ENCODE results near the gene MVK. TPM values are rescaled to one million over a fixed set of nuclear protein-coding genes. Genes with fewer than 3 reads are reported as not detected.
A peak's percentile ranks its signal among the peaks of the same experiment; 100 is the strongest.
"Not testable (repeated sequence)": the region's sequence is repeated elsewhere in the genome, so short reads cannot be mapped to it uniquely, and the experiment has no call there.

Gene MVK
- total RNA-seq, 1 donor from 2014 or later, result 13.0 TPM

GRCh38 chr12:109601557-109601956 lies 28.0 kb downstream of the MVK start:
- Histone ChIP-seq H3K9me3 (ENCODE audit: control insufficient read depth in 3 of 3, low read length in 3 of 3) (no peaks in the 10 kb centered on the region), H3K27ac (ENCODE audit: low read depth, low read length) (no peak overlapping the region), H3K36me3 (ENCODE audit: control insufficient read depth in 3 of 3, insufficient read depth in 3 of 3, low read length in 3 of 3) (peaks cover 0 to 3% (median 0%) of the 10 kb centered on the region in 3 donors), H3K4me1 (ENCODE audit: control insufficient read depth in 3 of 3, insufficient read depth in 3 of 3, low read length in 3 of 3) (peaks cover 10 to 13% (median 11%) of the 10 kb centered on the region in 3 donors), H3K4me3 (ENCODE audit: low read length in 3 of 3) (no peak overlapping the region), H3K27me3 (ENCODE audit: control insufficient read depth in 3 of 3, insufficient read depth in 3 of 3, low read length in 3 of 3) (no peaks in the 10 kb centered on the region), H3K9ac (ENCODE audit: low read depth in 1 of 3, low read length in 3 of 3) (no peak overlapping the region)

- H3K9me3 ChIP-seq (ENCODE audit: control insufficient read depth in 3 of 3, low read length in 3 of 3); H3K27ac ChIP-seq (ENCODE audit: low read depth, low read length); H3K4me3 ChIP-seq (ENCODE audit: low read length in 3 of 3); H3K27me3 ChIP-seq (ENCODE audit: control insufficient read depth in 3 of 3, insufficient read depth in 3 of 3, low read length in 3 of 3); H3K36me3 ChIP-seq (ENCODE audit: control insufficient read depth in 3 of 3, insufficient read depth in 3 of 3, low read length in 3 of 3); H3K9ac ChIP-seq (ENCODE audit: low read depth in 1 of 3, low read length in 3 of 3): not testable (repeated sequence)
- peaks cover 13 to 18% (median 17%) of the 10 kb centered on the region in 3 donors for H3K4me1 ChIP-seq (ENCODE audit: control insufficient read depth in 3 of 3, insufficient read depth in 3 of 3, low read length in 3 of 3)
Measured at GRCh38 chr12:109602132-109602531, 28.5 kb downstream of the MVK start.

GRCh38 chr12:109604132-109604585 lies 30.6 kb downstream of the MVK start:
- H3K27me3 ChIP-seq (ENCODE audit: control insufficient read depth in 3 of 3, insufficient read depth in 3 of 3, low read length in 3 of 3), result peaks cover 0 to 2% (median 1%) of the 10 kb centered on the region in 3 donors
- H3K36me3 ChIP-seq (ENCODE audit: control insufficient read depth in 3 of 3, insufficient read depth in 3 of 3, low read length in 3 of 3), result no peaks in the 10 kb centered on the region

GRCh38 chr12:109605016-109605415 lies 31.4 kb downstream of the MVK start:
- Histone ChIP-seq H3K4me3 (ENCODE audit: low read length in 3 of 3) (no peak overlapping the region), H3K4me1 (ENCODE audit: control insufficient read depth in 3 of 3, insufficient read depth in 3 of 3, low read length in 3 of 3) (peaks cover 3 to 9% (median 8%) of the 10 kb centered on the region in 3 donors), H3K27ac (ENCODE audit: low read depth, low read length) (no peak overlapping the region), H3K27me3 (ENCODE audit: control insufficient read depth in 3 of 3, insufficient read depth in 3 of 3, low read length in 3 of 3) (peaks cover 0 to 8% (median 6%) of the 10 kb centered on the region in 3 donors), H3K36me3 (ENCODE audit: control insufficient read depth in 3 of 3, insufficient read depth in 3 of 3, low read length in 3 of 3) (no peaks in the 10 kb centered on the region), H3K9me3 (ENCODE audit: control insufficient read depth in 3 of 3, low read length in 3 of 3) (no peaks in the 10 kb centered on the region), H3K9ac (ENCODE audit: low read depth in 1 of 3, low read length in 3 of 3) (no peak overlapping the region)

More at GRCh38 chr12:109604132-109604585, 30.6 kb downstream of the MVK start:
- Histone ChIP-seq H3K4me1 (ENCODE audit: control insufficient read depth in 3 of 3, insufficient read depth in 3 of 3, low read length in 3 of 3) (peaks cover 3 to 9% (median 8%) of the 10 kb centered on the region in 3 donors), H3K4me3 (ENCODE audit: low read length in 3 of 3) (no peak overlapping the region), H3K9ac (ENCODE audit: low read depth in 1 of 3, low read length in 3 of 3) (no peak overlapping the region), H3K9me3 (ENCODE audit: control insufficient read depth in 3 of 3, low read length in 3 of 3) (no peaks in the 10 kb centered on the region), H3K27ac (ENCODE audit: low read depth, low read length) (no peak overlapping the region)

DNA sequence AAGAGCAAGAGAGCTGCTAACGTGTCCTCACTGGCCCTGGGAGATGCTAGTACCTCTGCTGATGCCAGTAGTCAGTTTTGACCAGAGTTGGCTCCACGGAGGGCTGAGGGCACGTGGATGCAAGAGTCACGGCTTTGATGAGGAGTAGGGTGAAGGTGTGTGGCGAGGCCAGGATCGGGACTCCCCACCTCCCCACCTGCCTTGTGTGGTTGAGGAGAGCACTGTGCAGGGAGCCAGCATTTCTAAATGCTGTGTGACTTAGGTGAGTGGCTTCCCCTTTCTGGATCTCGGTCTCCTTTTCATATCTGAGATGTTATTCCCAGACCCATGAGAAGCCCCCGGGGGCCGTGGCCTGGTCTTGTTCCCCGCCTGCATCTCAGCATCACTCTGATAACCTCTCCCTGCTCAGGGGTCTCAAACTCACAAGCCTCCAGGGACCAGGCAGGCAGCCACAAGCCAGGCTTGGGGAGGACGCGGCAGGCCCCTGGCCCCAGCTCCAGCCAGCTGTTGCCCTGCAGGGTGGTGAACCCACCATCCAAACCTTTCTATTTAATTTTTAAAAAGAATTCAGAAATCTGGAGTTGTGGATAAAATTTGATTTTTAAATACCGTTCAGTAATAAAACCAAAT lies 32.1 kb downstream of the MVK start:
- no peak overlapping the region for H3K9ac ChIP-seq (ENCODE audit: low read depth in 1 of 3, low read length in 3 of 3)
- H3K36me3 ChIP-seq (ENCODE audit: control insufficient read depth in 3 of 3, insufficient read depth in 3 of 3, low read length in 3 of 3), result no peaks in the 10 kb centered on the region
- H3K9me3 ChIP-seq (ENCODE audit: control insufficient read depth in 3 of 3, low read length in 3 of 3), result no peaks in the 10 kb centered on the region
- H3K27ac ChIP-seq (ENCODE audit: low read depth, low read length), result no peak overlapping the region
- H3K27me3 ChIP-seq (ENCODE audit: control insufficient read depth in 3 of 3, insufficient read depth in 3 of 3, low read length in 3 of 3), result peaks cover 0 to 8% (median 6%) of the 10 kb centered on the region in 3 donors
- no peak overlapping the region for H3K4me3 ChIP-seq (ENCODE audit: low read length in 3 of 3)
- peaks cover 3 to 9% (median 8%) of the 10 kb centered on the region in 3 donors for H3K4me1 ChIP-seq (ENCODE audit: control insufficient read depth in 3 of 3, insufficient read depth in 3 of 3, low read length in 3 of 3)

GRCh38 chr12:109606320-109607028 lies 32.9 kb downstream of the MVK start:
- Histone ChIP-seq H3K27ac (ENCODE audit: low read depth, low read length) (peak overlapping the region; percentile 51), H3K4me1 (ENCODE audit: control insufficient read depth in 3 of 3, insufficient read depth in 3 of 3, low read length in 3 of 3) (peaks cover 3 to 9% (median 8%) of the 10 kb centered on the region in 3 donors), H3K9ac (ENCODE audit: low read depth in 1 of 3, low read length in 3 of 3) (peak overlapping the region in 2 of 3 donors; percentile 32 to 57), H3K4me3 (ENCODE audit: low read length in 3 of 3) (peak overlapping the region in 2 of 3 donors; percentile 22 to 40), H3K9me3 (ENCODE audit: control insufficient read depth in 3 of 3, low read length in 3 of 3) (no peaks in the 10 kb centered on the region), H3K36me3 (ENCODE audit: control insufficient read depth in 3 of 3, insufficient read depth in 3 of 3, low read length in 3 of 3) (no peaks in the 10 kb centered on the region), H3K27me3 (ENCODE audit: control insufficient read depth in 3 of 3, insufficient read depth in 3 of 3, low read length in 3 of 3) (peaks cover 4 to 14% (median 13%) of the 10 kb centered on the region in 3 donors)

GRCh38 chr12:109607618-109608017 lies 34.0 kb downstream of the MVK start:
- Histone ChIP-seq H3K9me3 (ENCODE audit: control insufficient read depth in 3 of 3, low read length in 3 of 3) (no peaks in the 10 kb centered on the region), H3K27me3 (ENCODE audit: control insufficient read depth in 3 of 3, insufficient read depth in 3 of 3, low read length in 3 of 3) (peaks cover 8 to 24% (median 19%) of the 10 kb centered on the region in 3 donors)

DNA sequence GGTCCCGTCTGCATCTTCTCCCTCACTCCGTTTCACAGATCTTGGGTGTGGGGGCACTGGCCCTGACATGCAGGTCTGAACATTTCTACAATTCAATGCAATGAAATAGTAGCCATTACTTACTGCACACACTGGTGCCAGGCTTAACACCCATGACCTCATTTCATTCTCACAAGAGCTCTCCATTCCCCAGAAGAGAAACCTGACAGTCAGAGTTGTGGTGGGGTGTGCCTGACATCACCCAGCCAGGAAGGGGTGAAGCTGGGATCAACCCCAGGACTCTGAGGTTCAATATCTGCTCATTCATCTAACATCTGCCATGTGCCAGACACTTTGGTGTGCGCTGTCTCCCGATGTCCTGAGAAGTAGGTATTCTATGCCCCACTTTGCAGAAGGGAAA lies 34.7 kb downstream of the MVK start:
- Histone ChIP-seq H3K9ac (ENCODE audit: low read depth in 1 of 3, low read length in 3 of 3) (no peak overlapping the region), H3K36me3 (ENCODE audit: control insufficient read depth in 3 of 3, insufficient read depth in 3 of 3, low read length in 3 of 3) (no peaks in the 10 kb centered on the region), H3K27me3 (ENCODE audit: control insufficient read depth in 3 of 3, insufficient read depth in 3 of 3, low read length in 3 of 3) (peaks cover 14 to 30% (median 23%) of the 10 kb centered on the region in 3 donors)

More at GRCh38 chr12:109607618-109608017, 34.0 kb downstream of the MVK start:
- H3K4me1 ChIP-seq (ENCODE audit: control insufficient read depth in 3 of 3, insufficient read depth in 3 of 3, low read length in 3 of 3), result peaks cover 3 to 9% (median 8%) of the 10 kb centered on the region in 3 donors
- H3K36me3 ChIP-seq (ENCODE audit: control insufficient read depth in 3 of 3, insufficient read depth in 3 of 3, low read length in 3 of 3), result no peaks in the 10 kb centered on the region
- H3K9ac ChIP-seq (ENCODE audit: low read depth in 1 of 3, low read length in 3 of 3), result no peak overlapping the region
- no peak overlapping the region for H3K27ac ChIP-seq (ENCODE audit: low read depth, low read length)
- no peak overlapping the region for H3K4me3 ChIP-seq (ENCODE audit: low read length in 3 of 3)

GRCh38 chr12:109608793-109609192 lies 35.2 kb downstream of the MVK start:
- H3K27ac ChIP-seq (ENCODE audit: low read depth, low read length), result no peak overlapping the region
- no peaks in the 10 kb centered on the region for H3K9me3 ChIP-seq (ENCODE audit: control insufficient read depth in 3 of 3, low read length in 3 of 3)
- H3K36me3 ChIP-seq (ENCODE audit: control insufficient read depth in 3 of 3, insufficient read depth in 3 of 3, low read length in 3 of 3), result no peaks in the 10 kb centered on the region
- peaks cover 18 to 35% (median 28%) of the 10 kb centered on the region in 3 donors for H3K27me3 ChIP-seq (ENCODE audit: control insufficient read depth in 3 of 3, insufficient read depth in 3 of 3, low read length in 3 of 3)
- peaks cover 3 to 9% (median 8%) of the 10 kb centered on the region in 3 donors for H3K4me1 ChIP-seq (ENCODE audit: control insufficient read depth in 3 of 3, insufficient read depth in 3 of 3, low read length in 3 of 3)
- H3K4me3 ChIP-seq (ENCODE audit: low read length in 3 of 3), result no peak overlapping the region
- H3K9ac ChIP-seq (ENCODE audit: low read depth in 1 of 3, low read length in 3 of 3), result no peak overlapping the region

More for the DNA sequence above, 34.7 kb downstream of the MVK start:
- Histone ChIP-seq H3K9me3 (ENCODE audit: control insufficient read depth in 3 of 3, low read length in 3 of 3) (no peaks in the 10 kb centered on the region), H3K4me3 (ENCODE audit: low read length in 3 of 3) (no peak overlapping the region), H3K27ac (ENCODE audit: low read depth, low read length) (no peak overlapping the region), H3K4me1 (ENCODE audit: control insufficient read depth in 3 of 3, insufficient read depth in 3 of 3, low read length in 3 of 3) (peaks cover 3 to 9% (median 8%) of the 10 kb centered on the region in 3 donors)

DNA sequence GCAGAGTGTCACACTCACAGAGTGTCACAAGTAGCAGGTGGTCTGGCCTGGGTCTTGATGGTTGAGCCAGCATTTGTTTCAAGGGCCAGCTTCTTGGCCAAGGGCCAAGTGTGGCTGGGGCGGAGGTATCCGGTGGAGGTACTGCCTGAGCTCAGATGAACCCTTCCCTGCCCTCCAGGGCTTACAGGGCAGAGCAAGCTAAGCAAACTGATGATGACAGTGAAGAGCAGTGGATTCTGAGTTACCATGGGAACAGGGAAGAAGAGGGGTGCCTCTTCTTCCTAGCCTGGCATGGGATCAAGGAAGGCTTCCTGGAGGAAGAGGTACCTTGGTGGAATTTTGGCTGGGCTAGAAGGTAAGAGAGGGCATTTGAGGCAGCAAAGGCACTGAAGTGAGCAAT lies 35.7 kb downstream of the MVK start:
- no peaks in the 10 kb centered on the region for H3K36me3 ChIP-seq (ENCODE audit: control insufficient read depth in 3 of 3, insufficient read depth in 3 of 3, low read length in 3 of 3)
- no peak overlapping the region for H3K4me3 ChIP-seq (ENCODE audit: low read length in 3 of 3)
- H3K4me1 ChIP-seq (ENCODE audit: control insufficient read depth in 3 of 3, insufficient read depth in 3 of 3, low read length in 3 of 3), result peaks cover 3 to 9% (median 8%) of the 10 kb centered on the region in 3 donors
- H3K27me3 ChIP-seq (ENCODE audit: control insufficient read depth in 3 of 3, insufficient read depth in 3 of 3, low read length in 3 of 3), result peaks cover 18 to 36% (median 28%) of the 10 kb centered on the region in 3 donors
- no peak overlapping the region for H3K27ac ChIP-seq (ENCODE audit: low read depth, low read length)
- no peaks in the 10 kb centered on the region for H3K9me3 ChIP-seq (ENCODE audit: control insufficient read depth in 3 of 3, low read length in 3 of 3)
- no peak overlapping the region for H3K9ac ChIP-seq (ENCODE audit: low read depth in 1 of 3, low read length in 3 of 3)

All from skeletal muscle tissue (tissue), 4 donors.